B cell (primary cell): Measurements from ENCODE around the gene FABP6.
"Not testable (repeated sequence)": the region's sequence is repeated elsewhere in the genome, so short reads cannot be mapped to it uniquely, and the experiment has no call there.

Experiments used
- CTCF ChIP-seq: fragments of 200-600 bp; IDR thresholded peaks from one replicate; pipeline ENCODE4 v1.8.0; 2022; ENCODE audit warnings: antibody characterized with exemption, mild to moderate bottlenecking
- EZH2 ChIP-seq: IDR thresholded peaks from 2 replicates; pipeline ENCODE4 v1.6.1; 2012; ENCODE audit warnings: borderline replicate concordance, low read depth, mild to moderate bottlenecking, moderate library complexity, low read length; ENCODE audit not compliant: insufficient read depth, poor library complexity, severe bottlenecking

GRCh38 chr5:160193076-160193475 is 36.2 kb upstream of the FABP6 start:
- not testable (repeated sequence) for TF ChIP-seq CTCF, EZH2
